ENCODE measurements around the gene GJC1. TPM values are rescaled to one million over a fixed set of nuclear protein-coding genes. Genes with fewer than 3 reads are reported as not detected.
A peak's percentile ranks its signal among the peaks of the same experiment; 100 is the strongest.

The GJC1 gene
- total RNA-seq, 2 donors from 2014 or later = 25.8 to 41.8 TPM

DNA sequence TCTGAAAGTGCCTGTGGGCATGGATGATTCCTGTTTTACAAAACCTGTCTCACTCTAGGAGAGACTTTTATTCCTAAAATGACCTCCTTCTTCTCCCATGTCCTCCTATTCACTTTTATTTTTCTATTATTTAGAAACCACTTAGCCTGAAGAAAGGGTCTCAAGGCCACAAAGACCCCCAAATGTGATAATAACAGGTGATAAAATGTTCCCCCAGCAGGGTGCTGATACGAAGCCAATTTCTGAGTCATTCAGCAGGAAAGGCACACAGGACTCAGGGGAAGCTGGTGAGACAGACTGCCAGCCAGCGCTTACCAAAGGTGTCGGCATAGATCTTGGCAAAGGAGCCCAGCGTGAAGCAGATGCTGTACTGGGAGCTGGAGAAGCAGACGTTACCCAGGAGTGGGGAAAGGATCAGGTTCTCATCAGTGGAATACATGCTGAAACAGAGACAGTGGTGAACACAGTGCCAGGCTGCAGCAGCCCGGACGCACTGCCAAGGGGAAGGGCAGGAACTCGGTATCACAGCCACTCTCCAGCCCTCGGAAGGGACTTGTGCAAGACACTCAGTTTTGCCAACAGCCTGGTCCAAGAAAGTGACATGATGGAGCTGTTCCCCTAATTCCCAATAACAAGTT is 42.2 kb upstream of the GJC1 start:
- peaks cover 0 to 24% of the 10 kb centered on the region in 2 donors for H3K4me1 ChIP-seq
- no peaks in the 10 kb centered on the region for H3K9me3 ChIP-seq
- H3K27me3 ChIP-seq = no peaks in the 10 kb centered on the region
- H3K36me3 ChIP-seq = peaks cover 67% of the 10 kb centered on the region
- DNase-seq (ENCODE audit: low spot score) = peak; percentile 68
- TF ChIP-seq, protein P1, sequence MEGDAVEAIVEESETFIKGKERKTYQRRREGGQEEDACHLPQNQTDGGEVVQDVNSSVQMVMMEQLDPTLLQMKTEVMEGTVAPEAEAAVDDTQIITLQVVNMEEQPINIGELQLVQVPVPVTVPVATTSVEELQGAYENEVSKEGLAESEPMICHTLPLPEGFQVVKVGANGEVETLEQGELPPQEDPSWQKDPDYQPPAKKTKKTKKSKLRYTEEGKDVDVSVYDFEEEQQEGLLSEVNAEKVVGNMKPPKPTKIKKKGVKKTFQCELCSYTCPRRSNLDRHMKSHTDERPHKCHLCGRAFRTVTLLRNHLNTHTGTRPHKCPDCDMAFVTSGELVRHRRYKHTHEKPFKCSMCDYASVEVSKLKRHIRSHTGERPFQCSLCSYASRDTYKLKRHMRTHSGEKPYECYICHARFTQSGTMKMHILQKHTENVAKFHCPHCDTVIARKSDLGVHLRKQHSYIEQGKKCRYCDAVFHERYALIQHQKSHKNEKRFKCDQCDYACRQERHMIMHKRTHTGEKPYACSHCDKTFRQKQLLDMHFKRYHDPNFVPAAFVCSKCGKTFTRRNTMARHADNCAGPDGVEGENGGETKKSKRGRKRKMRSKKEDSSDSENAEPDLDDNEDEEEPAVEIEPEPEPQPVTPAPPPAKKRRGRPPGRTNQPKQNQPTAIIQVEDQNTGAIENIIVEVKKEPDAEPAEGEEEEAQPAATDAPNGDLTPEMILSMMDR (IDR thresholded peaks at IDR 0.05) = no peak
- no peak overlapping the region for H3K4me3 ChIP-seq
- peak overlapping the region; percentile 58 to 84 for H3K27ac ChIP-seq

DNA sequence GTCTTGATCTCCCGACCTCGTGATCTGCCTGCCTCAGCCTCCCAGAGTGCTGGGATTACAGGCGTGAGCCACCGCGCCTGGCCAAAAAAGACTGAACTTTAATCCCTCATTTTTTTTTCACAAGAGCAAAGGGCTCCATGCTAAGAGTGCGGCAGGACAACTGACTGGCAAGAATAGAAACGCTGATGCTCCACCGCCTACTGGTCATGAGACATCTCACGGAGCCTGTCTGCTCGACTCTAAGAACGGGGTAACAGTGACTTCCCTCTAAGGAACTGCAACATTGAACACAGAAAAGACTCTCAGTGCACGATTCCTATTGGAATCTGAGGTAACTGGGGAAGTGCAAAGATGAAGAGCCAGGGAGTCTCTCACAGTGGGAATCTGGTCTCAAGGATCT is 41.5 kb upstream of the GJC1 start:
- H3K4me3 ChIP-seq = no peak overlapping the region
- DNase-seq (ENCODE audit: low spot score) = no peak
- no peaks in the 10 kb centered on the region for H3K9me3 ChIP-seq
- no peaks in the 10 kb centered on the region for H3K27me3 ChIP-seq
- H3K27ac ChIP-seq = peak overlapping the region; percentile 58 to 84
- H3K4me1 ChIP-seq = peaks cover 0 to 24% of the 10 kb centered on the region in 2 donors
- peaks cover 69% of the 10 kb centered on the region for H3K36me3 ChIP-seq
- TF ChIP-seq, protein P1 (IDR thresholded peaks at IDR 0.05) = no peak

DNA sequence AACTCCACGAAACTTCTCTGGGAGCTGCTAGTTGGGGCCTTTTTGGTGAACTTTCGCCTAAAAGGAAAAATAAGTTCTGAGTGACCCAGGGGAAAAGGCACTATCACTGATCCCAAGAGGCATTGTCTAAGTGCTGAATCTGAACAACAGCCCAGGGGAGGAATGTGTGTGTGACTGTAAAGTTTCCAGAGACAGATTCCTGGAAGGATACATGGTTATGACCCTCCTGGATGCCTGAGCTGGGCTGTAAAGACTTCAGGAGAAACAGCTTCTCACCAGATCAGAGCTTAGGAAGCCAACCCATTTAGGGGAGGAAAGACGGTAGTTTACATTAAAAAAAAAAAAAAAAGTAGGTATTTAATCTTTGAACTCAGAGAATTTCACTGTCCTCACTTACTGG is 37.8 kb upstream of the GJC1 start:
- Histone ChIP-seq H3K4me3 (no peak overlapping the region), H3K36me3 (peaks cover 65% of the 10 kb centered on the region), H3K9me3 (no peaks in the 10 kb centered on the region), H3K4me1 (peaks cover 0 to 18% of the 10 kb centered on the region in 2 donors), H3K27me3 (no peaks in the 10 kb centered on the region), H3K27ac (peak overlapping the region in 1 of 2 donors; percentile 74)
- no peak for DNase-seq (ENCODE audit: low spot score)
- TF ChIP-seq, protein P1 (IDR thresholded peaks at IDR 0.05) = no peak

DNA sequence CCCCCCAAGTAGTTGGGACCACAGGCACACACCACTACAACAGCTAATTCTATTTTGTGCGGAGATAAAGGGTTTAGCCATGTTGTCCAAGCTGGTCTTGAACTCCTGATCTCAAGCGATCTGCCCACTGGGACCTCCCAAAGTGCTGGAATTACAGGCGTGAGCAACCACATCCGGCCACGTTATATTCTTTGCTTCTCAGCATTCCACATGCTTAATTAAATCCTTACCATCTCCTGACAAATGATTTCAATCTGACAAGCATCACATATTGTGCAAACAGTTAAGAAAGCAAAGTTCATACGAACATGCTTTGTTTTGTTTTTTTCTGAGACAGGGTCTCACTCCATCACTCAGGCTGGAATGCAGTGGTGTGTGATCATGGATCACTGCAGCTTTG is 35.8 kb upstream of the GJC1 start:
- no peaks in the 10 kb centered on the region for H3K27me3 ChIP-seq
- TF ChIP-seq, protein P1 (IDR thresholded peaks at IDR 0.05) = no peak
- H3K27ac ChIP-seq = no peak overlapping the region
- peaks cover 70% of the 10 kb centered on the region for H3K36me3 ChIP-seq
- peaks cover 0 to 12% of the 10 kb centered on the region in 2 donors for H3K4me1 ChIP-seq
- H3K4me3 ChIP-seq = no peak overlapping the region
- H3K9me3 ChIP-seq = no peaks in the 10 kb centered on the region
- DNase-seq (ENCODE audit: low spot score) = no peak

DNA sequence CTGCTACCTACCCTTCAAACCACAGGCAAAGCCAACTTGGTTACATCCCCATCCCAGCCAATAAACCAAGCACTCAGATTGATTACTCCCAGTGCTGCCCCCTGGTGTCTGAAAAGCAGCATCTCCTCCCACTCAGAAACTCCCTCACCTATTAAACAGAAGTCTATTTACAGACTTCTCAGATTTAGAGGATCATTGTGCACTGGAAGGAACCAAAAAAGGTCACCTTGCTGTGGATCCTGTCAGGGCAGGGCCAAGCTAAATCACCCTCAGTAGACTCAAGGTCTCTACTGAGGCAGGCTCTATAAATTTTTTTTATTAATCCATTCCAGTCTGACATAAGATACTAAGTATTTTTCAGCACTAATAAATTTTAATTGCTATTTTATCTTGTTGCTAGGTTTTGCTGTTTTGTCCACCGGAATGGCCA is 35.2 kb upstream of the GJC1 start:
- no peaks in the 10 kb centered on the region for H3K27me3 ChIP-seq
- TF ChIP-seq, protein P1 (IDR thresholded peaks at IDR 0.05) = peak; percentile 84 to 93
- H3K9me3 ChIP-seq = no peaks in the 10 kb centered on the region
- DNase-seq (ENCODE audit: low spot score) = peak; percentile 70
- peaks cover 0 to 12% of the 10 kb centered on the region in 2 donors for H3K4me1 ChIP-seq
- H3K27ac ChIP-seq = peak overlapping the region in 1 of 2 donors; percentile 17
- no peak overlapping the region for H3K4me3 ChIP-seq
- H3K36me3 ChIP-seq = peaks cover 73% of the 10 kb centered on the region

DNA sequence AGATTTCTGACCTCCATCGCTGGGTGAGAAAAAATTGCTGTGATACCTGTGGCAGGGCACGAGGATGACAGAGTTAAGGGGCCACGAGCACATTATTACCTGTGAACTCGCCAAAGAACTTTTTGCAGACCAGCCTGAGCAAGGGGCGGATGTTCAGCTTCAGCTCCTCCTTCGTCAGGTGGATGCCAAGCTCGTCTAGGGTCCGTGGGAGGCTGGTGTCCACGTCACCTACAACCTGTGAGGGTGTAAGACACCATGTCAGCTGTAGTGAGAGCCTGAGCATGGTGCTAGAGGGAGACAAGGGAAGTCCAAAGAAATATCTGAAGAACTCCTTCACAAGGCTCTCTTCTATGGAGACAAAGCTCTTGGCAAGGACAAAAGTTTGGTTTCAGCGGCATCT is 34.7 kb upstream of the GJC1 start:
- DNase-seq (ENCODE audit: low spot score) = no peak
- Histone ChIP-seq H3K4me1 (peaks cover 0 to 12% of the 10 kb centered on the region in 2 donors), H3K36me3 (peaks cover 73% of the 10 kb centered on the region), H3K4me3 (no peak overlapping the region), H3K27ac (no peak overlapping the region), H3K27me3 (no peaks in the 10 kb centered on the region), H3K9me3 (no peaks in the 10 kb centered on the region)
- TF ChIP-seq, protein P1 (IDR thresholded peaks at IDR 0.05) = no peak

Data from right atrium auricular region (tissue), 2 donors.